Measurements from ENCODE around the gene ALDH4A1.

DNA sequence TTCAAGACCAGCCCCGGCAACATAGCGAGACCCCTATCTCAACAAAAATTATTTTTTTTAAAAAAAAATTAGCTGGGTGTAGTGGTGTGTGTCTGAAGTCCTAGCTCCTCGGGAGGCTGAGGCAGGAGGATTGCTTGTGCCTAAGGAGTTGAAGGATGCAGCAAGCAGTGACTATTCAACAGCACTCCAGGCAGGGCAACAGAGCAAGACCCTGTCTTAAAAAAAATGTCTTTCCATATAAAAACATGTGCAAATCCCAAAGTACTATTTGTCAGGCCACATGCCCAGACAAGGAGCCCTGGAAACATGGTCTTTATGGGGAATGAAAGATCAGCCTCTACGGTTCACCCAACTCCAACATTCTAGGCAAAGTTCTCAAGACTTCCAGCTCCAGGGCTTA is 40.8 kb upstream of the ALDH4A1 start:
- TF ChIP-seq, protein P1, sequence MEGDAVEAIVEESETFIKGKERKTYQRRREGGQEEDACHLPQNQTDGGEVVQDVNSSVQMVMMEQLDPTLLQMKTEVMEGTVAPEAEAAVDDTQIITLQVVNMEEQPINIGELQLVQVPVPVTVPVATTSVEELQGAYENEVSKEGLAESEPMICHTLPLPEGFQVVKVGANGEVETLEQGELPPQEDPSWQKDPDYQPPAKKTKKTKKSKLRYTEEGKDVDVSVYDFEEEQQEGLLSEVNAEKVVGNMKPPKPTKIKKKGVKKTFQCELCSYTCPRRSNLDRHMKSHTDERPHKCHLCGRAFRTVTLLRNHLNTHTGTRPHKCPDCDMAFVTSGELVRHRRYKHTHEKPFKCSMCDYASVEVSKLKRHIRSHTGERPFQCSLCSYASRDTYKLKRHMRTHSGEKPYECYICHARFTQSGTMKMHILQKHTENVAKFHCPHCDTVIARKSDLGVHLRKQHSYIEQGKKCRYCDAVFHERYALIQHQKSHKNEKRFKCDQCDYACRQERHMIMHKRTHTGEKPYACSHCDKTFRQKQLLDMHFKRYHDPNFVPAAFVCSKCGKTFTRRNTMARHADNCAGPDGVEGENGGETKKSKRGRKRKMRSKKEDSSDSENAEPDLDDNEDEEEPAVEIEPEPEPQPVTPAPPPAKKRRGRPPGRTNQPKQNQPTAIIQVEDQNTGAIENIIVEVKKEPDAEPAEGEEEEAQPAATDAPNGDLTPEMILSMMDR (IDR thresholded peaks at IDR 0.05): no peak
- no peak for TF ChIP-seq POLR2A (IDR thresholded peaks at IDR 0.05)
- no peak for TF ChIP-seq EP300 (IDR thresholded peaks at IDR 0.05)
- TF ChIP-seq POLR2AphosphoS5 (IDR thresholded peaks at IDR 0.05): no peak

Data from stomach (tissue), 4 donors.